Omental fat pad (tissue), 4 donors: ENCODE data around the gene OSM. TPM values are rescaled to one million over a fixed set of nuclear protein-coding genes. Genes with fewer than 3 reads are reported as not detected.

Experiments
- ATAC-seq: fragments of 150-250 bp; one replicate; pipeline ENCODE4 v1.9.1; 2016; ENCODE audit warnings: mild to moderate bottlenecking, moderate library complexity; ENCODE audit not compliant: low FRiP score
- DNase-seq: peaks from one replicate; pipeline ENCODE4 v3.0.0-alpha.2; 2019; ENCODE audit warnings: low spot score
- CTCF ChIP-seq, 3 donors: fragments of 450-650 bp; IDR thresholded peaks; one replicate each; pipeline ENCODE4 v1.5.1; 2016 to 2017; ENCODE audit warnings: antibody characterized with exemption in 3 of 3, mild to moderate bottlenecking in 3 of 3, moderate library complexity in 2 of 3
- total RNA-seq, 4 donors: library from RNA; depleted of rRNA; stranded (reverse); fragments of >200 nt; gene quantifications; one replicate each; pipeline ENCODE4 v1.1.0, GENCODE V29; 2016

Gene OSM
- total RNA-seq, 4 donors from 2014 or later = 7.1 to 17.8 (median 8.6) TPM

- no peak for TF ChIP-seq CTCF (IDR thresholded peaks at IDR 0.05)
- no peak for ATAC-seq
- DNase-seq = no peak
Observed at GRCh38 chr22:30247974-30248373, 18.7 kb downstream of the OSM start.

GRCh38 chr22:30247561-30247960 is 19.1 kb downstream of the OSM start:
- DNase-seq (no peak), ATAC-seq (no peak)
- no peak for TF ChIP-seq CTCF (IDR thresholded peaks at IDR 0.05)

GRCh38 chr22:30246814-30247376 is 19.8 kb downstream of the OSM start:
- no peak for ATAC-seq
- no peak for DNase-seq
- TF ChIP-seq CTCF (IDR thresholded peaks at IDR 0.05) = no peak

GRCh38 chr22:30245985-30246813 is 20.5 kb downstream of the OSM start, which contains the start of gene LIF:
LIF (minus strand) TSS chr22:30246759; CDS start chr22:30246695, 64 bp downstream.
- peak; percentile 9 for ATAC-seq

GRCh38 chr22:30245181-30245984 is 21.3 kb downstream of the OSM start:
- no peak for DNase-seq
- ATAC-seq = no peak
- TF ChIP-seq CTCF (IDR thresholded peaks at IDR 0.05) = no peak

More at GRCh38 chr22:30245985-30246813, 20.5 kb downstream of the OSM start, which contains the start of gene LIF:
- TF ChIP-seq CTCF (IDR thresholded peaks at IDR 0.05) = no peak
- DNase-seq = no peak

GRCh38 chr22:30244641-30245040 is 22.0 kb downstream of the OSM start:
- no peak for ATAC-seq
- DNase-seq = no peak
- no peak for TF ChIP-seq CTCF (IDR thresholded peaks at IDR 0.05)
